ENCODE measurements around the gene VWA2.
"Not testable (repeated sequence)": the region's sequence is repeated elsewhere in the genome, so short reads cannot be mapped to it uniquely, and the experiment has no call there.

The VWA2 gene

GRCh38 chr10:114327537-114328440, 88.7 kb downstream of the VWA2 start:
- in situ Hi-C loops (cut with HindIII; ENCODE audit: low pct_ligation_motif_present, low pct_unique_long_range_greater_than_20kb, low sequenced_read_pairs), result no loop called here
- DNase-seq, result no peak

GRCh38 chr10:114328441-114328812, 89.4 kb downstream of the VWA2 start:
- no peak for DNase-seq
- in situ Hi-C loops (cut with HindIII; ENCODE audit: low pct_ligation_motif_present, low pct_unique_long_range_greater_than_20kb, low sequenced_read_pairs), result no loop called here

GRCh38 chr10:114328874-114329273, 89.8 kb downstream of the VWA2 start:
- in situ Hi-C loops (cut with HindIII; ENCODE audit: low pct_ligation_motif_present, low pct_unique_long_range_greater_than_20kb, low sequenced_read_pairs), result no loop called here

DNA sequence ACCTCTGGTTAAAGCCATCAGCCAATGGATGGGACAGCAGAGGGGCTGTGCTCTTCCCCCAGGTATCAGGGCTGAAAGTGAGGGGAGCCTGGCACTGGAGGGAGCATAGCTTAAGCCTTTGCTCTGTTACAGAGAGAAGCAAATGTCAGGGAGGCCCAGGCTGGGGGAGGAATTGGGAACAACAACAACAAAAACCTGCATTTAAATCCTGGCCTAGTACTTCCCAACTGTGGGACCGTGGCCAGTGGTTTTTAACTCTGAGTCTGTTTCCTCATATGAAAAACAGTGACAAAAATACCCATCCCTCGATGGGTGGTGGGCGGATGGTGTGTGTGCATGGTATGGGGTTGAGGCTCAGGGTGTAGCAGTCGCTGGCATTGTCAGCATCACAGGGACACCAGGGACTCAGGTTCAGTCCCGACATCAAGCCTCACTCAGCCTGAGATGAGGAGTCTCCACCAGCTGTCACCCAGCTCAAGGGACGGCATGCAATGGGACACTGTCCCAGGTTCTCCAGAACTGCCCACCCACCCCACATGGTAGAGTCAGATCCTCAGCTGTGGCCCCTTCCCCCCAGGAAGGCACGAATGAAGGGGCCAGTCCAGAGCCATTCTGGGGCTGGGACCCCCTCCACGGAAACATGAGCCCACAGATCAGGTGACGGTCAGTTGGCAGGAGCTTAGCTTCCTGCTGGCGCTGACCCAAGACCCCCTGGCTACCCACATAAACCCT, 90.7 kb downstream of the VWA2 start:
- in situ Hi-C loops (cut with HindIII; ENCODE audit: low pct_ligation_motif_present, low pct_unique_long_range_greater_than_20kb, low sequenced_read_pairs), result no loop called here
- no peak for DNase-seq

More at GRCh38 chr10:114328874-114329273, 89.8 kb downstream of the VWA2 start:
- DNase-seq, result no peak

GRCh38 chr10:114332301-114333192, 93.5 kb downstream of the VWA2 start:
- in situ Hi-C loops (cut with HindIII; ENCODE audit: low pct_ligation_motif_present, low pct_unique_long_range_greater_than_20kb, low sequenced_read_pairs), result no loop called here
- no peak for DNase-seq

GRCh38 chr10:114333441-114333840, 94.4 kb downstream of the VWA2 start:
- in situ Hi-C loops (cut with HindIII; ENCODE audit: low pct_ligation_motif_present, low pct_unique_long_range_greater_than_20kb, low sequenced_read_pairs); DNase-seq: not testable (repeated sequence)

DNA sequence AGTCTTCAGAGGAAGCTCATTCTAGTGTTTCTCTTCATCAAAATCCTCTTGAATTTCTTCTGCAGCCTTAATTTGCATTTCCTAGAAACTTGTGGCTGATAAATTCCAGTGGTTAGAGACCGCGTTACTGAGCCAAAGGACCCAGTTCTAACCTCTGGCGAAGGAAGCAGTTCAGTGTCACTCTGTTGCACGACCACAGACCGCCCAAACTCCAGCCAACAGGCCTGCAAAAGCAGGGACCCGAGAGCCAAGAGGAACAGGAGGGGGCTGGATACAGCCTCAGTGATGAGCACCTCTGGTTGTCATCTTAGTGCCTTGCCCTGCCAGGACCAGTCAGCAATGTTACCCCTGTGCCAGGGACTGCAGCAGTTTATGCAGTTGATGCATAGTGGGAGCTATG, 95.2 kb downstream of the VWA2 start:
- DNase-seq, result no peak
- in situ Hi-C loops (cut with HindIII; ENCODE audit: low pct_ligation_motif_present, low pct_unique_long_range_greater_than_20kb, low sequenced_read_pairs), result no loop called here

DNA sequence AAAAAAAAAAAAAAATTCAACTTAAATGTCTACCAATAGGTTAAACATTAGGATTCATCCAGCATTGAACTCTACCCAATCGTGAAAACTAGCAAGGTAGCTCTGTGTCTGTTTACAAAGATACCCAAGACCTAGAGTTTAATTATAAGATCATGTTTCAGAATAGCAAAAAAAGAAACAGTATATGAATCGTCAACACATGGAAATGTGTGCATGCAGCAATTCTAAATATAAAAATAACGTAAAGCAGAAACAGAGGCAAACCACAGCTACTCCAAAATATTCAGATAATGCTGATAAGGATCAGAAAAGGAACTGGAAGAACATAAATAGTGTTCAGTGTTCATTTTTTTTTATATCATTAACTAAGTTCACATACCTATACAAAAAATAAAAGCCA, 96.6 kb downstream of the VWA2 start:
- in situ Hi-C loops (cut with HindIII; ENCODE audit: low pct_ligation_motif_present, low pct_unique_long_range_greater_than_20kb, low sequenced_read_pairs), result no loop called here

DNA sequence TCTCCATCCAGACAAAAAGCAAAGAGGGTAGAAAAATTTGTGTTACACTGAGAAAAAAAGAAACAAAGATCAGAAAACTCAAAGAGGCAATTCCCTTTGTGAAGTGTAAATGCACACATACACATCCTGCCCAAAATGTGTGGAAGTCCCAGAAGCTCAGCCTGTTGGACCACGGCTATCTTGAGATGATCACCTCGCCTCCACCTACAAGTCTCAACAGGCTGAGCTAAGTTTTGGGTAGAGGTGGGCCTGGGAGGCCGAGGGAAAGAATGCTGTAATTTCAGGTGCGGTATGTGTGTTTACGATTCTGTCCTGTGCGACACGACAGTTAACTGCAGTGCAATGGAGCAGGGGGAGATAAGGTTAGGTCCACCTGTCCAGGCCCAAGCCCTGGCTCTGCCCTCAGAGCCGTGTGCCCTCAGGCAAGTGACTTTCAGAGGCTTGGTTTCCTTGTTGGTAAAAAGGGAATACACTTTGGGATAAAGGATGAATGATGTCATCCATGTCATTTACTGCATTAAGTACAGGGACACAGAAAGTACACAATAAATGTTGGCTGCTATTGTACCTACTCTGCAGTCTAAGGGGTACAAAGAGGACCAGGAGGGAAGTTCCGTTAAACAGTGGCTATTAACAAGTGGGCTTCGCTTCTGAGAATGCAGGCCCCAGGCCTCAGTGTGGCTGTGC, 97.9 kb downstream of the VWA2 start:
- in situ Hi-C loops (cut with HindIII; ENCODE audit: low pct_ligation_motif_present, low pct_unique_long_range_greater_than_20kb, low sequenced_read_pairs), result no loop called here
- DNase-seq, result no peak

More for the DNA sequence above, 96.6 kb downstream of the VWA2 start:
- no peak for DNase-seq

DNA sequence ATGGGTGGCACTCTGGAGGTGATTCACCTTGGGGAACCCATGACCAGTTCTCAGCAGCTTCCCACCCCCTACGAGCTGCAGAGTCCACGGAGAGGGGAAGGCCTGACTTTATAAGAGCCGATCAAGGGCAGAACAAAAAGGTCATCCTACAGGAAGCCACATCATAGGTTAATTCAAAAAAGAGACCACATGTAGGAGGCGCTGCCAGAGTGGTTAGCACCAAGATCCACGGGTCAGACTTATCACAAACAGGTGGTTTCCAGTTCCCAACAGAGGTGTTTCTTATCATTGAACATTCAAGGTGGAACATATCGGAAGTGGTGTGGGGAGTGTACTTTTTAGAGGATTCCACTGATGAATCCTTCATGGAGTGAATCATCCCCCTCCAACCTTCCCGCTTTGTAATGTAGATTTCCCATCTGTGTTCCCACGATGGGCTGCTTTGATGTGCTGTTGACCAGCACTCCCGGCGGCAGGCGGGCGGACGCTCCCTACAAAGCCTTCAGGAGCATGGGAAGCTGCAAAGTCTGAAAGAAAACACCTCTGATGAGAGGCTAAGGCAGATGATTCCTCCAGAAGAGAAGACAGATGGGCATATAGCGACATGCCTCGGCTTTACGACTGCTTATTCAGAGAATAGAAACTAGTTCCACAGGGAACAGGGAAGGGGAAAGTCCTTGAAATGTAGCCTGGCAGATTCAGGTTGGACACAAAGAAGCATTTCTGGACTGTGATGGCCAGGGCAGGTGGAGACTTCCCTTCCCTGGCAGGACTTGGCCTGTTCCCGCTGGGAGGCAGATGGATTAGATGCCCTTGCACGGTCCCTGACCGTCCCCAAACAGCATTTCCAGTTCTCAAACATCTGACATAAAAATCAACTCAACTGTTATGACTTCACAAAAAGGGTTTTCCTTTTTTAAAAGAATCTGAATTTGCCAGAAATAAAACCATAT, 98.7 kb downstream of the VWA2 start:
- DNase-seq, result no peak
- in situ Hi-C loops (cut with HindIII; ENCODE audit: low pct_ligation_motif_present, low pct_unique_long_range_greater_than_20kb, low sequenced_read_pairs), result no loop called here

GRCh38 chr10:114340816-114341215, 101.8 kb downstream of the VWA2 start:
- in situ Hi-C loops (cut with HindIII; ENCODE audit: low pct_ligation_motif_present, low pct_unique_long_range_greater_than_20kb, low sequenced_read_pairs), result no loop called here
- no peak for DNase-seq
